ENCODE measurements around the gene MAP2K4.
"Not testable (repeated sequence)": the region's sequence is repeated elsewhere in the genome, so short reads cannot be mapped to it uniquely, and the experiment has no call there.

MAP2K4 gene

GRCh38 chr17:12094336-12094735, 73.7 kb downstream of the MAP2K4 start:
- DNase-seq: no peak

DNA sequence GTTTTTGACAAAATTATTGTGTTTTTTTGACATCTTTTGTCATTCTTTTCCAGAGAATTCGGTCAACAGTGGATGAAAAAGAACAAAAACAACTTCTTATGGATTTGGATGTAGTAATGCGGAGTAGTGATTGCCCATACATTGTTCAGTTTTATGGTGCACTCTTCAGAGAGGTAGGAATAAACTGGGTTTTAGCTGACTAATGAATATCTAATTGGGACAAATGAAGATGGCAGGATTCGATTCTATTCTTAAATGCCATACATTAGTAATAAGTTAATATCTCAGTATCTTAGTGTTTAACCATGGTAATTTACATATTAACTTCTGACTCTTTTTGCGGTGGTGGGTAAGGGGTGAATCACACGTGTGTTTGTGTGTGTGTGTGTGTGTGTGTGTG, 74.8 kb downstream of the MAP2K4 start:
- DNase-seq: no peak

DNA sequence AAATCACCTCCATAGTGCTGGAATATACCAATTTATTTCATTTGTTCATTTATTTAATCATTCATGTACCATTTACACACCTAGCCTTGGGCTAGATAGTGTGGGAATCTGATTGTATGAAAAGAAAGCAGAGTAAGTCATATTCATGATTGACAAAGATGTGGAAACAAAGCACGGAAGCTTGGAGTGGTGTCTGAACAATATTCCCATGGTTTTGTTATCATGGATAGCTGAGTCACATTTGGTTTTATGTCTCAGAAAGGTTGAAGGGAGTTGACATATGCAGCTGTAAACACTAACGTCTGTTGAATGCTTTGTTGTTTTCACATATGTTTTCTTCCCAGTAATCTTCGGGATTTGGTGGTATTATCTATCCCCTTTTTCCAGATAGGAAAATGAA, 76.6 kb downstream of the MAP2K4 start:
- no peak for DNase-seq

- no peak for DNase-seq
Observed at GRCh38 chr17:12098568-12098967, 77.9 kb downstream of the MAP2K4 start.

- DNase-seq: no peak
Observed at GRCh38 chr17:12099412-12099811, 78.7 kb downstream of the MAP2K4 start.

DNA sequence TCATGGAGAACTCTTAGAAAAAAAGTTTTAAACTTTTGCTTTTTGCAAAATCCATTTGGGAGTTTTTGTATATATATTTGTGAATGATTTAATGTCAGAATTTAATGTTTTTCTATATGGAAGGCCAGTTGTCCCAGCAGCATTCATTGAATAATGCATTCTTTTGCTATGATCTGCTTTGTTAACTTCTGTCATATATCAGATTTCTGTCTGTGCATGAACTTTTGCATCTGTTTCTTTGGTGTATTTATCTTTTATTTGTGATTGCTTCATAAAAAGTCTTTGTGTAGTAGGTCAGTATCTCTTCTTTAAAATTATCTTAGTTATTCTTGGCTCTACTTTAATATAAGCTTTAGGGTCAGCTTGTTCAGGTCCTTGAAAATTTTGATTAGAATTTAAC, 84.2 kb downstream of the MAP2K4 start:
- DNase-seq: no peak

- no peak for DNase-seq
Observed at GRCh38 chr17:12107905-12108304, 87.2 kb downstream of the MAP2K4 start.

DNA sequence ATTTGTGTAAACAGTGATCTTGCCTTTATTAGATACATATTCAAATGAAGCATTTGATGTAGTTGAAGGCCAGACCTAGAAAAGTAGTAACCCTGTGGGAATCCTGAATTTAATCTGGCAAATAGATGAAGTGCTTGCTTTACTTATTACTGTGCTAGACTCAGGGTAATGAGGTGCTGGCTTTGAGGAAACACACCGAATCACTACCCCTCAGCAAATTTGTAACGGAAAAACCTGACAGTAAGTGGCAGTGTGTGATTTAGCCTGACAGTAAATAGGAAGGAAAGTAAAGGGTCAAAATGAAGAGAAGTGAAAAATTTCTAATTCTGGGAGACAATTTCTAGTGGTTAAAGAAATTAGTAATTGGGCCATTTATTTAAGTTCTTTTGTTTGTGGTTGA, 90.2 kb downstream of the MAP2K4 start:
- no peak for DNase-seq

GRCh38 chr17:12113156-12113555, 92.5 kb downstream of the MAP2K4 start:
- no peak for DNase-seq

DNA sequence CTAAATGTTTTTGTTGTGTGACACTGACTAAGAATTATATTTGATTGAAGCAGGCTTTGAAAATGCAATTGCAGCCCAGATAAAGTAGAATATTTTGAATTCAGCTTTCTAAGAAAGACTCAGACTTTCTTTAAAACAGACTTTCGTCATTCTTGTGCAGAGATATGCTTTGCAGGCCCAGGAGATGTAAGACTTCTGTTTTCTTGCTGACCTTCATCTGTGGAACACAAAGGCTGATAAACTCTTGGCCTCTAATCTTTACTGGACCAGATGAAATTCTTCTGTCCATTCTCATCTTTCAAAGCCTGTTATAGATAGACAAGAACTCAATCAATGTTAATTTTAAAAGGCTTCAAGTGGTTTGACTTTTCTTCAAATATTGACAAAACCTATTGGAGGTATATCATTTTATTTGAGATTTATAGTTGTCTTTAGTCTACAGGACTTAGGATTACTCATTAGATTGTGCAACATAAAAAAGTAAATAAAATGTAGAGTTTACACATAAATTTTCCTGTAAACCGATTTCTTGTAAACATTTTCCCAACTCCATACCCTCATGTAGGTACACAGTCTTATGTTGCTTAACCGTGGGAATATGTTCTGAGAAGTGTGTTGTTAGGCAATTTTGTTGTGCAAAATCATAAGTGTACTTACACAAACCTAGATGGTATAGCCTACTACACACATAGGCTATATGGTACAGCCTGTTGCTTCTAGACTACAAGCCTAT, 94.2 kb downstream of the MAP2K4 start:
- DNase-seq: no peak

- DNase-seq: no peak
Observed at GRCh38 chr17:12116143-12116542, 95.5 kb downstream of the MAP2K4 start.

GRCh38 chr17:12118617-12119016, 97.9 kb downstream of the MAP2K4 start:
- no peak for DNase-seq

- no peak for DNase-seq
Observed at GRCh38 chr17:12122075-12122474, 101.4 kb downstream of the MAP2K4 start.

DNA sequence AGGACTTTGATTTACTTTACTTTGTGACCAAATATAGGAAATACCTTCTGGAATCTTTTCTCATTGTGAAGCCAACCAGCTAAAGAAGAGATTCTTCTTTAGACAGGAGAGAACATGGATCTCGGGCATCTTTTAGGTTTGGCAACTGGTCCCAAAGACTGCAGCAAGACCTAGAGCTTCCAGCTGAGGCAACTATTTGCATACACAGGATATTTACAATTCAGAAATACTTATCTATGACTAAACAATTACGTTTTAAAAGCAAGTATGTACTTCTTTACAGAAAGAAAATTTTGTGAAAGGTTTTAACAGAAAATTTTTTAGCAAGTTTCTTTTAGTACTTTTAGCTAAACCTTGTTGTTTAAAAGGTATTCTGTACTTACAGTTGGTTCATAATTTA, 106.5 kb downstream of the MAP2K4 start:
- DNase-seq: no peak

DNA sequence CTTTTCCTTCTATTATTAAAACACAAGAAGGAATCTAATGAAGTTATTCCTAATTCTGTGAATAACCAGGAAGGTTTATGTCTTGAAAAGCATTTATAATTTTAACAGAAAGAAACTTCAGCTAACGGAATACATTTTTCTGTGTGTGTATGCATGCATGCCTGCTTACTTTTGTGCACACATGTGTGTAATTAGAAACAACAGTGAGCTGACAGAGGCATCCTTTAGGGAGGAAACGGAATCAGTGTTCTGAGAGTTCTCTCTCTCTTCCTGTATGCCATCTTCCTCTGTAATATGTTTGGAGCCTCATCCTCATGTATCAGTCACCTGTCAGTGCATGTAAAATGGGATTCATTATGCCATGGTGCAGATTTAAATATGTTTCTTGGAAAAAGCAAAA, 107.0 kb downstream of the MAP2K4 start:
- DNase-seq: no peak

- DNase-seq: no peak
Observed at GRCh38 chr17:12128946-12129345, 108.3 kb downstream of the MAP2K4 start.

DNA sequence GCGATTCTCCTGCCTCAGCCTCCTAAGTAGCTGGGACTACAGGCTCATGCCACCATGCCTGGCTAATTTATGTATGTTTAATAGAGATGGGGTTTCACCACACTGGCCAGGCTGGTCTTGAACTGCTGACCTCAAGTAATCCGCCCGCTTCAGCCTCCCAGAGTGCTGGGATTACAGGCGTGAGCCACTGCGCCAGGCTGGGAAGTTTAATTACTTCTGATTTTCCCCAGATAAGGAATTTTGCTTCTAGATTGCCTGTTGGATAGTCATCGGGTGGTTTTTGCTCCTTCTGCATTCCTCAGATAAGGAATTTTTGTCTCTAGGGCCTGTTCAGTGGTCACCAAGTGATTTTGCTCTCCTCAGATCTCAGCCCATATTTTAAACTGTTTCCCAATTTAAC, 112.5 kb downstream of the MAP2K4 start:
- no peak for DNase-seq

DNA sequence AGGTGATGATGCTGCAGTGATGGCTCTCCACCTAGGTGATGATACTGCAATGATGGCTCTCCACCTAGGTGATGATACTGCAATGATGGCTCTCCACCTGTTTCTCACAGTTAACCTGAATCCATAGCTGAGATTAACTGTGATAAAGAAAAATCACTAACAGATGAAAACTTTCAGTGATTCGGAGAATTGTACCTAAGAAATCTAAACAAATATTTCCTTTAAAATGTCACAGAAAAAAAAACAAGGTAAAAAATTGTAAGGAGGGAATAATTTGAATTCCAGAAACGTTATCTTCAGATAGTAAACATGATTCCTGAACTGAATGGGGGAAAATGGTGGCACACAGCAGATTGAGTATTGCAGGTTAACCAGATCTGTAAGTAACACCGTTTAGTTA, 113.4 kb downstream of the MAP2K4 start:
- DNase-seq: no peak

DNA sequence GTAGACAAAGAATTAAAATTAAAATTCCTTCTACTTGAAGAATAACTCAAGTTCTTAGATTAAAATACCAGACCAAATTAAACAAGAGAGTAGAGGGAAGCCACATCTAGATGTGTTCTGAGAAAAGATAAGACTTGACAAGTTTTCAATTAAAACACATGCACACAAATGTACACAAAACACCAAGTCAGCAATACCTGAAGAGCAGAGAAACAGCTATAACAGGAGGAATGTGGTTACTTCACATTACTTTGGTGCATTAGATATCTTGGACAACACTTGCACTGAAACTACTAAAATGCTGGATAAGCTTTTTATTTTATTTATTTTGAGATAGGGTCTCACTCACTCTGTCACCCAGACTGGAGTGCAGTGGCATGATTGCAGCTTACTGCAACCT, 113.9 kb downstream of the MAP2K4 start:
- DNase-seq: no peak

GRCh38 chr17:12136243-12136642, 115.6 kb downstream of the MAP2K4 start:
- DNase-seq: no peak

DNA sequence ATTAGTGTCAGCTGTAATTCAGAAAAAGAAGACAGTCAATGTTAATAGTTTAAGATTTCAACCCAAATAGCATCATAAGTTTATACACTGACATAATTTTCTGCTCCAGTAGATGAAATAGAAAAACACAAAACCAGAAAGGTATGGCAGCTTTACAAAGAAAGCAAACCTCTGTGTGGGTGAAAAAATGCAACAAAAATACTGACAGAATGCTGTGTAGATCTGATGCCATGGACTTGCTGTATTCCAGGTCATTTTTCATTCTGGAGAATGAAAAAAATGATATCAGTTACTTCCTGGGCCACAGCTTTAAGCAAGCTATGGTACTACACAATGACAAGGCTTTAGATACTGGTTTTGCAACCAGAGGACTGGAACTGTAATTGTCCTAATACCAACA, 116.0 kb downstream of the MAP2K4 start:
- no peak for DNase-seq

- no peak for DNase-seq
Observed at GRCh38 chr17:12137859-12138258, 117.2 kb downstream of the MAP2K4 start.

DNA sequence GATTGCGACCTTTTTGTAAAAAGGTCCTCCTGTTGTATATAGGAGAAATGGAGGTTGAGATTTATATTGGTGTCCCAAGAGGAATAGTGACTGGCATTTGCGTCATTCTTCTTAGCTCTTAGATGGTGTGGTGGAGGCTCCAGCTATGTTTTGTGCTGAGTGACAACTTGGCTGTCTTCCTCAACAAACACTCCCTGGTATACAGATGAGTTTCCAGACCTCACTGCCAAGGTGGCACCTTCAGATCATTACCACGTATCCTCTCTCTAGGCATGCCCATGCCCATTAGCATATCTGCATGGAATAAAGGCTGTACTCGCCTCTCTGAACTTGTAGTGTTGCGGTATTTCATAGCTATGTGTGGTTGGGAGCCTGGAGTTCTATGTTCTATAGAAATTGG, 120.0 kb downstream of the MAP2K4 start:
- DNase-seq: no peak

GRCh38 chr17:12162187-12162586, 141.5 kb downstream of the MAP2K4 start:
- not testable (repeated sequence) for DNase-seq

- no peak for DNase-seq
Observed at GRCh38 chr17:12164085-12164484, 143.4 kb downstream of the MAP2K4 start.

All from activated naive CD4-positive, alpha-beta T cell treated with anti-CD3 and anti-CD28 coated beads, Interleukin-2, amount 50 U/mL, for 16 hours (primary cell).